ENCODE measurements around the gene COA7. TPM values are rescaled to one million over a fixed set of nuclear protein-coding genes. Genes with fewer than 3 reads are reported as not detected.

COA7 gene
- polyA plus RNA-seq, 1 of the 3 experiments (the other 2 are of a cell fraction) = 9.0 TPM

GRCh38 chr1:52635321-52636089 is 62.6 kb downstream of the COA7 start:
- ChIA-PET POLR2A (no interaction called here), CTCF (no interaction called here)
- peaks cover 0 to 5% of the 10 kb centered on the region in 2 experiments; a peak in 1 of 4 replicates for H3K4me1 ChIP-seq (ENCODE audit: control insufficient read depth in 1 of 2, insufficient read depth in 2 of 2, low read depth in 1 of 2, low read length in 1 of 2)
- H2AFZ ChIP-seq (ENCODE audit: low read depth) = no peak overlapping the region
- H3K9ac ChIP-seq = no peak overlapping the region
- H3K36me3 ChIP-seq (replicated peaks in 1 of 2; ENCODE audit: control insufficient read depth in 1 of 2, insufficient read depth in 2 of 2, low read length in 1 of 2) = no peaks in the 10 kb centered on the region
- H3K4me3 ChIP-seq (ENCODE audit: low read depth in 2 of 2, low read length in 1 of 2) = no peak overlapping the region
- no peaks in the 10 kb centered on the region for H3K9me3 ChIP-seq
- H4K20me1 ChIP-seq (ENCODE audit: insufficient read depth) = no peaks in the 10 kb centered on the region
- no peaks in the 10 kb centered on the region for H3K9me2 ChIP-seq
- TF ChIP-seq RCOR1 (IDR thresholded peaks at IDR 0.05; ENCODE audit: low read length) = no peak
- no peak for TF ChIP-seq YY1 (IDR thresholded peaks at IDR 0.05; ENCODE audit: low read depth)
- no peak for TF ChIP-seq FOSL2 (IDR thresholded peaks at IDR 0.05; ENCODE audit: borderline replicate concordance, low read depth)
- TF ChIP-seq CHD2 (IDR thresholded peaks at IDR 0.05; ENCODE audit: low read length, partially characterized antibody) = no peak
- no peak for TF ChIP-seq IRF3 (IDR thresholded peaks at IDR 0.05; ENCODE audit: low read depth, low read length)
- no peak for TF ChIP-seq MXI1 (IDR thresholded peaks at IDR 0.05; ENCODE audit: low read depth, low read length)
- no peak for TF ChIP-seq EZH2phosphoT487 (IDR thresholded peaks at IDR 0.05; ENCODE audit: borderline replicate concordance, low read depth)
- TF ChIP-seq PBX3 (IDR thresholded peaks at IDR 0.05) = no peak
- TF ChIP-seq RAD21 (IDR thresholded peaks at IDR 0.05; ENCODE audit: low read length) = no peak
- TF ChIP-seq FOXM1 (IDR thresholded peaks at IDR 0.05; ENCODE audit: low read depth) = no peak
- no peaks in the 10 kb centered on the region for H3K79me2 ChIP-seq (ENCODE audit: insufficient read depth)
- WGBS (ENCODE audit: low lambda C conversion rate) = 82% methylated on average over 4 of the region's 4 CpGs
- no peak overlapping the region for H3K4me2 ChIP-seq
- no peaks in the 10 kb centered on the region for H3F3A ChIP-seq (replicated peaks; ENCODE audit: insufficient read depth)
- no peak overlapping the region for H3K27ac ChIP-seq (ENCODE audit: low read depth in 2 of 2, low read length in 1 of 2)
- peaks cover 6% of the 10 kb centered on the region; the same call in 1 of the 2 replicates for H3K27me3 ChIP-seq (ENCODE audit: insufficient read depth)
- DNase-seq = no peak

Small RNA genes lying within 50 kb of the gene (small RNA-seq; reads per million reads assigned to genes)
- gene RN7SL62P = 0 reads per million in 7 experiments

Other genes with a start within 250 kb of the COA7 start
- 27.2 and 28.3 TPM in 2 replicates for gene TUT4, start 145.3 kb downstream of the COA7 start, polyA plus RNA-seq (2012; rRNA removed)
- 5.7 and 6.2 TPM in 2 replicates for gene GPX7, start 96.0 kb downstream of the COA7 start, polyA plus RNA-seq (2012; rRNA removed)
- 0.07 TPM in 1 of 2 replicates, not detected in the other for gene SHISAL2A, start 65.2 kb downstream of the COA7 start, polyA plus RNA-seq (2012; rRNA removed)
- gene ZYG11B, start 28.1 kb upstream of the COA7 start, polyA plus RNA-seq (2012; rRNA removed) = 5.8 and 8.6 TPM in 2 replicates
- 0.41 TPM in 2 replicates for gene ZYG11A, start 144.4 kb upstream of the COA7 start, polyA plus RNA-seq (2012; rRNA removed)
- gene ECHDC2, start 223.4 kb upstream of the COA7 start, polyA plus RNA-seq (2012; rRNA removed) = 0.20 and 0.37 TPM in 2 replicates
- gene SCP2, start 228.9 kb upstream of the COA7 start, polyA plus RNA-seq (2012; rRNA removed) = 49.5 and 68.9 TPM in 2 replicates